Caco-2 (cell line): Measurements from ENCODE around the gene KLC4. TPM values are rescaled to one million over a fixed set of nuclear protein-coding genes. Genes with fewer than 3 reads are reported as not detected.

Experiments used
- BruUV-seq: library from RNA; stranded (reverse); fragments of 400-500 nt; replicated peaks from 2 replicates; lab custom pipeline; 2021; lab: Mats Ljungman, UMichigan
- CTCF ChIA-PET: fragments of 300-600 bp; sonication (Branson Sonifier 250); formaldehyde crosslinking; loops from one replicate; lab custom pipeline; 2022; ENCODE audit warnings: antibody characterized with exemption; lab: Charles Lee
- POLR2A ChIA-PET: fragments of 300-600 bp; sonication (Branson Sonifier 250); formaldehyde crosslinking; loops from one replicate; lab custom pipeline; 2022; ENCODE audit warnings: antibody characterized with exemption; lab: Charles Lee
- DNase-seq, 2 experiments: peaks; one replicate each; pipeline versions ENCODE4 v3.0.0 to v3.0.0-alpha.2; 2020 to 2022
- H3K27me3 ChIP-seq: replicated peaks from 2 replicates; pipeline ENCODE4 v1.6.0; 2011; ENCODE audit warnings: low read length; ENCODE audit not compliant: control insufficient read depth, insufficient read depth
- H3K36me3 ChIP-seq: 2 replicates; pipeline ENCODE4 v1.5.1; 2011; ENCODE audit warnings: low read length; ENCODE audit not compliant: control insufficient read depth, insufficient read depth
- H3K4me1 ChIP-seq: fragments of 250-450 bp; sonication (Bioruptor Pico); 2 replicates; pipeline ENCODE4 v1.5.1; 2020; ENCODE audit warnings: mild to moderate bottlenecking
- H3K4me3 ChIP-seq: 2 replicates; pipeline ENCODE4 v1.5.1; 2011; ENCODE audit warnings: low read depth, mild to moderate bottlenecking, control low read depth, low read length
- H3K9me3 ChIP-seq: fragments of 250-450 bp; sonication (Bioruptor Pico); 2 replicates; pipeline ENCODE4 v1.5.1; 2020; ENCODE audit warnings: mild to moderate bottlenecking, moderate library complexity
- H3K27ac Mint-ChIP-seq: one replicate; pipeline ENCODE4 v1.8.0; 2022; ENCODE audit warnings: mixed read lengths; ENCODE audit not compliant: unreplicated experiment
- H3K27me3 Mint-ChIP-seq: one replicate; pipeline ENCODE4 v1.8.0; 2022; ENCODE audit warnings: mixed read lengths; ENCODE audit not compliant: insufficient read depth, unreplicated experiment
- H3K36me3 Mint-ChIP-seq: one replicate; pipeline ENCODE4 v1.8.0; 2022; ENCODE audit warnings: mild to moderate bottlenecking, mixed read lengths; ENCODE audit not compliant: insufficient read depth, unreplicated experiment
- H3K4me1 Mint-ChIP-seq: one replicate; pipeline ENCODE4 v1.8.0; 2022; ENCODE audit warnings: low read depth, mixed read lengths; ENCODE audit not compliant: unreplicated experiment
- H3K4me3 Mint-ChIP-seq: one replicate; pipeline ENCODE4 v1.8.0; 2022; ENCODE audit warnings: mild to moderate bottlenecking, moderate library complexity, mixed read lengths; ENCODE audit not compliant: unreplicated experiment
- H3K9me3 Mint-ChIP-seq: one replicate; pipeline ENCODE4 v1.8.0; 2022; ENCODE audit warnings: mixed read lengths; ENCODE audit not compliant: unreplicated experiment
- intact Hi-C: fragments of 100-400 bp; cut with micrococcal nuclease; formaldehyde crosslinking; loops from one replicate; pipeline ENCODE4 v1.10.0; 2022; ENCODE audit not compliant: unreplicated experiment
- total RNA-seq: library from RNA; stranded (reverse); gene quantifications from 2 replicates; pipeline ENCODE4 v1.2.3, GENCODE V29; 2022
- TF ChIP-seq, protein P1 (sequence below), 2 experiments: fragments of 200-600 bp in 1 of 2; IDR thresholded peaks; 1 replicate in 1 of 2; 2 replicates in 1 of 2; pipeline versions ENCODE4 v1.5.1 to v1.8.0; 2011 to 2022; ENCODE audit warnings: antibody characterized with exemption in 1 of 2, control low read depth in 1 of 2, inconsistent platforms in 1 of 2, low read depth in 1 of 2, low read length in 1 of 2, mild to moderate bottlenecking in 1 of 2, moderate library complexity in 1 of 2; ENCODE audit not compliant: insufficient read depth in 1 of 2, severe bottlenecking in 1 of 2, unreplicated experiment in 1 of 2

KLC4 gene
- total RNA-seq, 1 experiment from 2014 or later = 47.7 TPM

DNA sequence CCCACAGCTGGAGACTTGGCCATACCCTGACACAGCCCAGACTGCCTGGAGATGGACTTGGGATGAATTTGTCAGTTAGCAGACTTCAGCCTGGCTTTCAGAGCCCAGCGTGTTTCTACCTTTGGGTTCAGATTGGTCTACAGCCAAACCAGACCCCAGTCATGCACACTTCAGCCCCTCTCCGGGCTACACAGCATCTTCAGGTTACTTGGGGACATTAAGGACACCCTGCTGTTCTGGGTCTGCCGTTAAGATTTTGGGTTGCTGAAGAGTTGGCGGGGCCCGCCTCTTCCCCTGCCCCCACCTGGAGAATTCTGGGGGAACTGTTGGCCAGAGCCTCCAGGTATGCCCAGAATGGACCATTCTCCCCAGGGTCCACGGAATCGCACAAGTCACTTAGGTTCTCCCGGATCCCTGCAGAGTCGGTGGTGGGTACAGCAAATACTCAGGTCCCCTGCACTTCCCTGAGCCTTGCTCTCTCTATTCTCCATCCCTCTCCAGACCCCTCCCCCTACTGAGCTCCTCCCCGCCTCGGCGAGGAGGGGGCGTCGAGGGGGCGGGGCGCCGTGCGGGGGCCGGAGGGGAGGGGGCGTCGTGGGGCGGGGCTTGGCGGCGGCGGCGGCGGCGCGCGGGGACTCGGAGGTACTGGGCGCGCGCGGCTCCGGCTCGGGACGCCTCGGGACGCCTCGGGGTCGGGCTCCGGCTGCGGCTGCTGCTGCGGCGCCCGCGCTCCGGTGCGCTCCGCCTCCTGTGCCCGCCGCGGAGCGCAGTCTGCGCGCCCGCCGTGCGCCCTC is 16.4 kb downstream of the KLC4 start, which contains the start of gene PTK7:
Gene PTK7, plus strand, starts transcription at position 645 of the 794 bp plus-strand sequence. CDS start 175 bp downstream, outside the sequence.
- peaks cover 2% of the 10 kb centered on the region; the same call in 1 of the 2 replicates for H3K36me3 ChIP-seq
- CTCF ChIA-PET = interaction anchor here (0.6 to 1.2 kb wide), 2 partner anchors 21 to 68 kb away, joined by 3 to 8 read pairs; no protein-coding TSS in a partner anchor
- TF ChIP-seq, protein P1, sequence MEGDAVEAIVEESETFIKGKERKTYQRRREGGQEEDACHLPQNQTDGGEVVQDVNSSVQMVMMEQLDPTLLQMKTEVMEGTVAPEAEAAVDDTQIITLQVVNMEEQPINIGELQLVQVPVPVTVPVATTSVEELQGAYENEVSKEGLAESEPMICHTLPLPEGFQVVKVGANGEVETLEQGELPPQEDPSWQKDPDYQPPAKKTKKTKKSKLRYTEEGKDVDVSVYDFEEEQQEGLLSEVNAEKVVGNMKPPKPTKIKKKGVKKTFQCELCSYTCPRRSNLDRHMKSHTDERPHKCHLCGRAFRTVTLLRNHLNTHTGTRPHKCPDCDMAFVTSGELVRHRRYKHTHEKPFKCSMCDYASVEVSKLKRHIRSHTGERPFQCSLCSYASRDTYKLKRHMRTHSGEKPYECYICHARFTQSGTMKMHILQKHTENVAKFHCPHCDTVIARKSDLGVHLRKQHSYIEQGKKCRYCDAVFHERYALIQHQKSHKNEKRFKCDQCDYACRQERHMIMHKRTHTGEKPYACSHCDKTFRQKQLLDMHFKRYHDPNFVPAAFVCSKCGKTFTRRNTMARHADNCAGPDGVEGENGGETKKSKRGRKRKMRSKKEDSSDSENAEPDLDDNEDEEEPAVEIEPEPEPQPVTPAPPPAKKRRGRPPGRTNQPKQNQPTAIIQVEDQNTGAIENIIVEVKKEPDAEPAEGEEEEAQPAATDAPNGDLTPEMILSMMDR (IDR thresholded peaks at IDR 0.05; ENCODE audit: insufficient read depth in 1 of 2, low read depth in 1 of 2, low read length in 1 of 2, severe bottlenecking in 1 of 2, unreplicated experiment in 1 of 2) = no peak
- Mint-ChIP-seq H3K4me1 (peaks cover 10% of the 10 kb centered on the region), H3K27me3 (no peaks in the 10 kb centered on the region), H3K4me3 (peak within 1 kb of the TSS; percentile 78), H3K27ac (peak within 1 kb of the TSS; percentile 16), H3K36me3 (peaks cover 15% of the 10 kb centered on the region), H3K9me3 (no peaks in the 10 kb centered on the region)
- peaks cover 21% of the 10 kb centered on the region; the same call in 1 of the 2 replicates for H3K4me1 ChIP-seq
- no peaks in the 10 kb centered on the region for H3K27me3 ChIP-seq
- BruUV-seq = no TSS peak
- H3K9me3 ChIP-seq = no peaks in the 10 kb centered on the region
- DNase-seq = peak; percentile 78 to 87
- intact Hi-C loops = loop anchor here (2.0 kb wide), 1 partner anchor 15 kb away; no protein-coding TSS in a partner anchor
- POLR2A ChIA-PET = interaction anchor here (0.5 to 1.6 kb wide), 10 partner anchors 14 to 294 kb away, joined by 3 to 17 read pairs (median 6); partner anchors contain the start of genes BICRAL, CUL7, CUL9 and KLC4
- H3K4me3 ChIP-seq = peak within 1 kb of the TSS; percentile 95

DNA sequence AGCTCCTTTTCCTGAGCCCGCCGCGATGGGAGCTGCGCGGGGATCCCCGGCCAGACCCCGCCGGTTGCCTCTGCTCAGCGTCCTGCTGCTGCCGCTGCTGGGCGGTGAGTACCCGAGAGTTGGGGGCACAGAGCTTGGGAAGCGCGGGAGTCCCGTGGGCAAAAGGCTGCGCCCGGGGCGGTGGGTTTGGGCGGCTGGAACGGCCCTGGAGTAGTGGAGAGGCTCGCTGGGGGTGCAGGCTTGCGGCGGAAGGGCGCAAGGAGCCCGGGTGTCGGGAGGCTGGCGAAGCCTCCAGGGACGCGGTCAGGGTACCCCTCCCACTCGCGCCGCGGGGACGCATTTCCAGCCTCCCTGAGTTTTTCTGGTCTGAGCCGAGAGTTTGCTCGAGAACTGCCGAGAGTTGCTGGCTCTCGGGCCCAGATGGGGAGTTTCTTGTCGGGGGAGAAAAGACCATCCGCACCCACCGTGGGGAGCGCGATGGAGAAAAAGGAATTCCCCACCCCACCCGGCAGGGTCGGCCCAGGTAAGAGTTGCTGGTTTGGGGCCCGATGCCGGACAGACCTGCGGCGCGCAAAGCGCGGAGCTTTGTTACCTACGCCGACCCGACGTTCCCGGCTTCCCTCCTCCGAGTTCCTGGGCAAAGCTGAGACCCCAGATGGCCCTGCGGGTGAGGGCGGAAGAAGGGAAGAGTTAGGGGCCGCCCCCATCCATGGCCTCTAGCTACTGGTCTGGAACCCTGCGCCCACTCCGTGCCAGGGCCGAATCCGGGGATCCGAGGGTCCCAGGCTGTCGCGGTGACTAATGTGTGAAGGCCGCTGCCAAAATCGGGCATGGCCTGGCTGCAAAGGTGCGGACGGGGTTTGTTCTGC is 17.3 kb downstream of the KLC4 start:
- peak in 1 of 2 experiments; percentile 37 for DNase-seq
- intact Hi-C loops = loop anchor here (2.0 kb wide), 1 partner anchor 14 kb away; no protein-coding TSS in a partner anchor
- TF ChIP-seq, protein P1 (IDR thresholded peaks at IDR 0.05; ENCODE audit: insufficient read depth in 1 of 2, low read depth in 1 of 2, low read length in 1 of 2, severe bottlenecking in 1 of 2, unreplicated experiment in 1 of 2) = no peak
- POLR2A ChIA-PET = interaction anchor here (0.6 to 1.6 kb wide), 8 partner anchors 13 to 245 kb away, joined by 3 to 17 read pairs (median 6); partner anchors contain the start of genes CUL9, KLC4, MRPL2 and PPP2R5D
- peak overlapping the region; percentile 16 for H3K27ac Mint-ChIP-seq
- peak overlapping the region; percentile 78 for H3K4me3 Mint-ChIP-seq
- no peaks in the 10 kb centered on the region for H3K9me3 Mint-ChIP-seq
- CTCF ChIA-PET = interaction anchor here (0.6 to 1.2 kb wide), 3 partner anchors 21 to 67 kb away, joined by 3 to 8 read pairs (median 3); no protein-coding TSS in a partner anchor
- Histone ChIP-seq H3K9me3 (no peaks in the 10 kb centered on the region), H3K36me3 (peaks cover 2% of the 10 kb centered on the region; the same call in 1 of the 2 replicates), H3K4me1 (peaks cover 21% of the 10 kb centered on the region; the same call in 1 of the 2 replicates), H3K27me3 (no peaks in the 10 kb centered on the region), H3K4me3 (peak overlapping the region; percentile 95)
- H3K36me3 Mint-ChIP-seq = peaks cover 20% of the 10 kb centered on the region
- no TSS peak for BruUV-seq
- H3K27me3 Mint-ChIP-seq = no peaks in the 10 kb centered on the region
- H3K4me1 Mint-ChIP-seq = peaks cover 10% of the 10 kb centered on the region
